Activated CD4-positive, alpha-beta T cell treated with anti-CD3 and anti-CD28 coated beads, Interleukin-2, amount 50 U/mL, for 48 hours (primary cell): ENCODE results near the gene ZDHHC1.

Source experiments
- DNase-seq, 2 experiments: peaks; one replicate each; pipeline ENCODE4 v3.0.0-alpha.2; 2020

The ZDHHC1 gene

GRCh38 chr16:67407176-67407787, 9.0 kb downstream of the ZDHHC1 start:
- no peak for DNase-seq

- no peak for DNase-seq
Measured at GRCh38 chr16:67406111-67406971, 9.9 kb downstream of the ZDHHC1 start.

GRCh38 chr16:67405336-67405735, 10.9 kb downstream of the ZDHHC1 start:
- DNase-seq, result no peak

GRCh38 chr16:67404740-67405226, 11.5 kb downstream of the ZDHHC1 start:
- no peak for DNase-seq

- DNase-seq, result no peak
Measured at GRCh38 chr16:67403976-67404555, 12.2 kb downstream of the ZDHHC1 start.

- DNase-seq, result no peak
Measured at GRCh38 chr16:67400901-67401300, 15.4 kb downstream of the ZDHHC1 start.

GRCh38 chr16:67399749-67400704, 16.2 kb downstream of the ZDHHC1 start:
- DNase-seq, result no peak

GRCh38 chr16:67399218-67399733, 17.0 kb downstream of the ZDHHC1 start:
- DNase-seq, result peak; percentile 63 to 69

GRCh38 chr16:67398546-67399217, 17.6 kb downstream of the ZDHHC1 start:
- DNase-seq, result no peak

- no peak for DNase-seq
Measured at GRCh38 chr16:67397812-67398545, 18.3 kb downstream of the ZDHHC1 start.

- no peak for DNase-seq
Measured at GRCh38 chr16:67397036-67397801, 19.1 kb downstream of the ZDHHC1 start.

GRCh38 chr16:67396159-67397035, 19.9 kb downstream of the ZDHHC1 start:
- no peak for DNase-seq

- DNase-seq, result no peak
Measured at GRCh38 chr16:67395458-67396158, 20.7 kb downstream of the ZDHHC1 start.

- no peak for DNase-seq
Measured at GRCh38 chr16:67395105-67395457, 21.2 kb downstream of the ZDHHC1 start.

- no peak for DNase-seq
Measured at GRCh38 chr16:67394155-67395104, 21.8 kb downstream of the ZDHHC1 start.

- DNase-seq, result no peak
Measured at GRCh38 chr16:67393788-67394154, 22.5 kb downstream of the ZDHHC1 start.

GRCh38 chr16:67393111-67393787, 23.0 kb downstream of the ZDHHC1 start, which contains the start of gene TPPP3:
Gene TPPP3, minus strand, starts transcription at chr16:67393498. Its CDS starts 2,387 bp downstream, at chr16:67391111.
- peak; percentile 51 to 66 for DNase-seq
